Stimulated activated CD8-positive, alpha-beta memory T cell treated with anti-CD3 and anti-CD28 coated beads, Interleukin-4, amount 100 ng/mL, for 48 hours (primary cell): ENCODE data around the gene RNF144B.
"Not testable (repeated sequence)": the region's sequence is repeated elsewhere in the genome, so short reads cannot be mapped to it uniquely, and the experiment has no call there.

Experiments used
- DNase-seq: peaks from one replicate; pipeline ENCODE4 v3.0.0-alpha.2; 2020

Gene RNF144B

GRCh38 chr6:18380158-18380836 is 6.9 kb upstream of the RNF144B start:
- no peak for DNase-seq

- no peak for DNase-seq
These were observed 6.3 kb upstream of the RNF144B start for GRCh38 chr6:18380851-18381250.

- DNase-seq: no peak
These were observed 3.7 kb upstream of the RNF144B start for GRCh38 chr6:18383441-18383840.

- DNase-seq: no peak
These were observed 2.5 kb upstream of the RNF144B start for GRCh38 chr6:18384621-18385020.

GRCh38 chr6:18386298-18386976 is 713 bp upstream of the RNF144B start:
- no peak for DNase-seq

- DNase-seq: no peak
These were observed 1.1 kb downstream of the RNF144B start for GRCh38 chr6:18388271-18388670.

GRCh38 chr6:18388942-18389341 is 1.8 kb downstream of the RNF144B start:
- no peak for DNase-seq

GRCh38 chr6:18389479-18389878 is 2.3 kb downstream of the RNF144B start:
- DNase-seq: no peak

- no peak for DNase-seq
These were observed 3.3 kb downstream of the RNF144B start for GRCh38 chr6:18390476-18390875.

GRCh38 chr6:18391023-18391422 is 3.9 kb downstream of the RNF144B start:
- no peak for DNase-seq

GRCh38 chr6:18392346-18392877 is 5.3 kb downstream of the RNF144B start:
- no peak for DNase-seq

- no peak for DNase-seq
These were observed 6.5 kb downstream of the RNF144B start for GRCh38 chr6:18393698-18394097.

GRCh38 chr6:18395177-18395855 is 8.2 kb downstream of the RNF144B start:
- DNase-seq: no peak

GRCh38 chr6:18395856-18396197 is 8.7 kb downstream of the RNF144B start:
- no peak for DNase-seq

- no peak for DNase-seq
These were observed 10.6 kb downstream of the RNF144B start for GRCh38 chr6:18397701-18398100.

- not testable (repeated sequence) for DNase-seq
These were observed 11.1 kb downstream of the RNF144B start for GRCh38 chr6:18398225-18398624.

- DNase-seq: no peak
These were observed 13.8 kb downstream of the RNF144B start for GRCh38 chr6:18400831-18401446.

GRCh38 chr6:18404965-18405364 is 17.8 kb downstream of the RNF144B start:
- DNase-seq: not testable (repeated sequence)

- DNase-seq: no peak
These were observed 18.5 kb downstream of the RNF144B start for GRCh38 chr6:18405477-18406293.

- no peak for DNase-seq
These were observed 20.0 kb downstream of the RNF144B start for GRCh38 chr6:18406955-18407749.

GRCh38 chr6:18409602-18410001 is 22.5 kb downstream of the RNF144B start:
- not testable (repeated sequence) for DNase-seq

GRCh38 chr6:18410412-18410811 is 23.3 kb downstream of the RNF144B start:
- no peak for DNase-seq
